Vagina (tissue), 2 donors: ENCODE measurements around the gene AGER. TPM values are rescaled to one million over a fixed set of nuclear protein-coding genes. Genes with fewer than 3 reads are reported as not detected.

Experiments used
- DNase-seq, 2 donors: peaks; one replicate each; pipeline ENCODE4 v3.0.0-alpha.2; 2017; ENCODE audit errors: extremely low spot score in 2 of 2
- H3K27ac ChIP-seq: fragments of 200-600 bp; sonication (generic); one replicate; pipeline ENCODE4 v1.5.1; 2019
- H3K27me3 ChIP-seq: fragments of 200-600 bp; sonication (generic); one replicate; pipeline ENCODE4 v1.5.1; 2019
- H3K36me3 ChIP-seq, 2 donors: fragments of 200-600 bp; sonication (generic); one replicate each; pipeline ENCODE4 v1.5.1; 2017 to 2019
- H3K4me1 ChIP-seq: fragments of 200-600 bp; sonication (generic); one replicate; pipeline ENCODE4 v1.5.1; 2019
- H3K4me3 ChIP-seq, 2 donors: fragments of 200-600 bp; sonication (generic); 1 replicate in 1 of 2; 2 replicates in 1 of 2; pipeline ENCODE4 v1.5.1; 2016 to 2019
- H3K9me3 ChIP-seq: fragments of 200-600 bp; sonication (generic); one replicate; pipeline ENCODE4 v1.5.1; 2019
- CTCF ChIP-seq, 3 experiments: fragments of 450-650 bp in 2 of 3; fragments of 200-600 bp in 1 of 3; sonication (generic) in 1 of 3; IDR thresholded peaks; one replicate each; pipeline ENCODE4 v1.5.1; 2017 to 2019; ENCODE audit warnings: antibody characterized with exemption in 3 of 3, mild to moderate bottlenecking in 2 of 3, moderate library complexity in 2 of 3
- POLR2A ChIP-seq, 2 donors: fragments of 450-650 bp; IDR thresholded peaks; one replicate each; pipeline ENCODE4 v1.6.1; 2017; ENCODE audit warnings: antibody characterized with exemption in 2 of 2, mild to moderate bottlenecking in 2 of 2, moderate library complexity in 2 of 2
- POLR2AphosphoS5 ChIP-seq, 2 donors: sonication (generic); formaldehyde crosslinking; IDR thresholded peaks; one replicate each; pipeline ENCODE4 v1.9.0; 2017; ENCODE audit warnings: antibody characterized with exemption in 2 of 2, mild to moderate bottlenecking in 2 of 2, low read depth in 1 of 2; ENCODE audit not compliant: insufficient read depth in 1 of 2
- intact Hi-C: fragments of 100-400 bp; cut with DNase I; formaldehyde crosslinking; loops from one replicate; pipeline ENCODE4 v1.15.1; 2023
- total RNA-seq: library from RNA; depleted of rRNA; stranded (reverse); fragments of >200 nt; gene quantifications from one replicate; pipeline ENCODE4 v1.2.3, GENCODE V29; 2016

Gene AGER
- total RNA-seq, 1 donor from 2014 or later: 8.1 TPM

GRCh38 chr6:32149932-32150870 lies 33.9 kb downstream of the AGER start:
- Histone ChIP-seq H3K27ac (peak overlapping the region; percentile 53), H3K9me3 (no peaks in the 10 kb centered on the region), H3K36me3 (peaks cover 0 to 6% of the 10 kb centered on the region in 2 donors), H3K27me3 (no peaks in the 10 kb centered on the region), H3K4me1 (peaks cover 42% of the 10 kb centered on the region), H3K4me3 (peak overlapping the region; percentile 75 to 88)
- intact Hi-C loops: loop anchor here (5.0 kb wide), 1 partner anchor 33 kb away; no protein-coding TSS in a partner anchor
- DNase-seq: no peak
- TF ChIP-seq POLR2AphosphoS5 (IDR thresholded peaks at IDR 0.05; ENCODE audit: insufficient read depth in 1 of 2, low read depth in 1 of 2): no peak

GRCh38 chr6:32149092-32149755 lies 34.8 kb downstream of the AGER start:
- TF ChIP-seq POLR2AphosphoS5 (IDR thresholded peaks at IDR 0.05; ENCODE audit: insufficient read depth in 1 of 2, low read depth in 1 of 2): no peak
- no peak for TF ChIP-seq POLR2A (IDR thresholded peaks at IDR 0.05)
- H3K27ac ChIP-seq: no peak overlapping the region
- intact Hi-C loops: no loop called here
- peaks cover 0 to 6% of the 10 kb centered on the region in 2 donors for H3K36me3 ChIP-seq
- H3K4me3 ChIP-seq: peak overlapping the region in 1 of 2 donors; percentile 3
- H3K27me3 ChIP-seq: no peaks in the 10 kb centered on the region
- H3K4me1 ChIP-seq: peaks cover 33% of the 10 kb centered on the region
- H3K9me3 ChIP-seq: no peaks in the 10 kb centered on the region
- no peak for DNase-seq

GRCh38 chr6:32148289-32149091 lies 35.6 kb downstream of the AGER start:
- intact Hi-C loops: no loop called here
- DNase-seq: no peak
- H3K27me3 ChIP-seq: no peaks in the 10 kb centered on the region
- peak overlapping the region in 1 of 2 donors; percentile 15 for H3K4me3 ChIP-seq
- no peaks in the 10 kb centered on the region for H3K9me3 ChIP-seq
- peaks cover 31% of the 10 kb centered on the region for H3K4me1 ChIP-seq
- peaks cover 0 to 6% of the 10 kb centered on the region in 2 donors for H3K36me3 ChIP-seq
- H3K27ac ChIP-seq: no peak overlapping the region
- TF ChIP-seq POLR2AphosphoS5 (IDR thresholded peaks at IDR 0.05; ENCODE audit: insufficient read depth in 1 of 2, low read depth in 1 of 2) (no peak), POLR2A (IDR thresholded peaks at IDR 0.05) (no peak), CTCF (IDR thresholded peaks at IDR 0.05) (no peak)

- intact Hi-C loops: no loop called here
- no peak for DNase-seq
- Histone ChIP-seq H3K4me3 (no peak overlapping the region), H3K4me1 (peaks cover 22% of the 10 kb centered on the region), H3K27me3 (no peaks in the 10 kb centered on the region), H3K27ac (no peak overlapping the region), H3K9me3 (no peaks in the 10 kb centered on the region), H3K36me3 (peaks cover 0 to 6% of the 10 kb centered on the region in 2 donors)
- TF ChIP-seq CTCF (IDR thresholded peaks at IDR 0.05): no peak
- TF ChIP-seq POLR2AphosphoS5 (IDR thresholded peaks at IDR 0.05; ENCODE audit: insufficient read depth in 1 of 2, low read depth in 1 of 2): no peak
- no peak for TF ChIP-seq POLR2A (IDR thresholded peaks at IDR 0.05)
These were observed 36.5 kb downstream of the AGER start for GRCh38 chr6:32147401-32148132.

- TF ChIP-seq CTCF (IDR thresholded peaks at IDR 0.05) (no peak), POLR2A (IDR thresholded peaks at IDR 0.05) (no peak), POLR2AphosphoS5 (IDR thresholded peaks at IDR 0.05; ENCODE audit: insufficient read depth in 1 of 2, low read depth in 1 of 2) (no peak)
- DNase-seq: no peak
- Histone ChIP-seq H3K4me3 (no peak overlapping the region), H3K9me3 (no peaks in the 10 kb centered on the region), H3K4me1 (peaks cover 16% of the 10 kb centered on the region), H3K27me3 (no peaks in the 10 kb centered on the region), H3K36me3 (peaks cover 0 to 6% of the 10 kb centered on the region in 2 donors), H3K27ac (no peak overlapping the region)
- intact Hi-C loops: no loop called here
These were observed 37.4 kb downstream of the AGER start for GRCh38 chr6:32146687-32147086.
